ENCODE results near the gene ALOX15B. TPM values are rescaled to one million over a fixed set of nuclear protein-coding genes. Genes with fewer than 3 reads are reported as not detected.

The ALOX15B gene
- total and polyA plus RNA-seq, 7 experiments from 2014 or later, result 0.61 TPM; not detected in 6

GRCh38 chr17:8053600-8053999 lies 14.7 kb downstream of the ALOX15B start:
- Mint-ChIP-seq H3K9me3 (no peaks in the 10 kb centered on the region), H3K27ac (no peak overlapping the region), H3K27me3 (peaks cover 7 to 25% (median 12%) of the 10 kb centered on the region in 5 donors), H3K36me3 (no peaks in the 10 kb centered on the region), H3K4me1 (peaks cover 0 to 17% (median 6%) of the 10 kb centered on the region in 7 donors), H3K4me3 (no peak overlapping the region)
- ChIA-PET CTCF (no interaction called here), POLR2A (no interaction called here)
- no peaks in the 10 kb centered on the region for H3K4me1 ChIP-seq (ENCODE audit: control insufficient read depth in 2 of 2, insufficient read depth in 2 of 2, low read length in 2 of 2)
- no peak overlapping the region for H3K4me3 ChIP-seq (ENCODE audit: low read length)
- intact Hi-C loops (cut with micrococcal nuclease), result no loop called here
- DNase-seq, result no peak
- ATAC-seq, result no peak
- H3K27ac ChIP-seq (ENCODE audit: low read depth, low read length), result no peak overlapping the region
- H3K9me3 ChIP-seq (ENCODE audit: control insufficient read depth in 2 of 3, low read length in 3 of 3), result no peaks in the 10 kb centered on the region
- no peaks in the 10 kb centered on the region for H3K27me3 ChIP-seq (ENCODE audit: control insufficient read depth in 2 of 2, insufficient read depth in 2 of 2, low read length in 2 of 2)
- H3K36me3 ChIP-seq (ENCODE audit: control insufficient read depth in 2 of 3, insufficient read depth in 3 of 3, low read length in 3 of 3), result no peaks in the 10 kb centered on the region

- POLR2A ChIA-PET, result interaction anchor here (0.6 kb wide), 1 partner anchor 19 kb away, joined by 3 read pairs; no protein-coding TSS in a partner anchor
- no peak overlapping the region for H3K27ac ChIP-seq (ENCODE audit: low read depth, low read length)
- H3K4me3 Mint-ChIP-seq, result peak overlapping the region in 1 of 10 donors; percentile 29
Observed at GRCh38 chr17:8055851-8056231, 17.0 kb downstream of the ALOX15B start.

GRCh38 chr17:8056232-8056975 lies 17.5 kb downstream of the ALOX15B start:
- ATAC-seq (peak; percentile 77), DNase-seq (peak in 1 of 9 donors; percentile 43)
- Histone ChIP-seq H3K27me3 (ENCODE audit: control insufficient read depth in 2 of 2, insufficient read depth in 2 of 2, low read length in 2 of 2) (no peaks in the 10 kb centered on the region), H3K27ac (ENCODE audit: low read depth, low read length) (no peak overlapping the region), H3K36me3 (ENCODE audit: control insufficient read depth in 2 of 3, insufficient read depth in 3 of 3, low read length in 3 of 3) (no peaks in the 10 kb centered on the region), H3K9me3 (ENCODE audit: control insufficient read depth in 2 of 3, low read length in 3 of 3) (no peaks in the 10 kb centered on the region), H3K4me1 (ENCODE audit: control insufficient read depth in 2 of 2, insufficient read depth in 2 of 2, low read length in 2 of 2) (no peaks in the 10 kb centered on the region), H3K4me3 (ENCODE audit: low read length) (no peak overlapping the region)
- ChIA-PET CTCF (interaction anchor here (0.6 to 10.9 kb wide), 9 partner anchors 15 to 314 kb away, joined by 3 to 122 read pairs (median 7); no protein-coding TSS in a partner anchor), POLR2A (interaction anchor here (1.1 kb wide), 1 partner anchor 23 kb away, joined by 3 read pairs; no protein-coding TSS in a partner anchor)
- Mint-ChIP-seq H3K36me3 (no peaks in the 10 kb centered on the region), H3K27me3 (peaks cover 24 to 49% (median 31%) of the 10 kb centered on the region in 5 donors), H3K27ac (no peak overlapping the region), H3K4me3 (peak overlapping the region in 1 of 10 donors; percentile 29), H3K9me3 (no peaks in the 10 kb centered on the region), H3K4me1 (peaks cover 0 to 20% (median 6%) of the 10 kb centered on the region in 7 donors)
- intact Hi-C loops (cut with micrococcal nuclease), result loop anchor here (2.0 to 5.0 kb wide), 4 partner anchors 16 to 194 kb away; no protein-coding TSS in a partner anchor

More at GRCh38 chr17:8055851-8056231, 17.0 kb downstream of the ALOX15B start:
- Histone ChIP-seq H3K9me3 (ENCODE audit: control insufficient read depth in 2 of 3, low read length in 3 of 3) (no peaks in the 10 kb centered on the region), H3K36me3 (ENCODE audit: control insufficient read depth in 2 of 3, insufficient read depth in 3 of 3, low read length in 3 of 3) (no peaks in the 10 kb centered on the region), H3K27me3 (ENCODE audit: control insufficient read depth in 2 of 2, insufficient read depth in 2 of 2, low read length in 2 of 2) (no peaks in the 10 kb centered on the region), H3K4me1 (ENCODE audit: control insufficient read depth in 2 of 2, insufficient read depth in 2 of 2, low read length in 2 of 2) (no peaks in the 10 kb centered on the region), H3K4me3 (ENCODE audit: low read length) (no peak overlapping the region)
- Mint-ChIP-seq H3K27me3 (peaks cover 22 to 44% (median 26%) of the 10 kb centered on the region in 5 donors), H3K27ac (no peak overlapping the region), H3K9me3 (no peaks in the 10 kb centered on the region), H3K36me3 (no peaks in the 10 kb centered on the region), H3K4me1 (peaks cover 0 to 20% (median 6%) of the 10 kb centered on the region in 7 donors)
- intact Hi-C loops (cut with micrococcal nuclease), result loop anchor here (2.0 to 5.0 kb wide), 4 partner anchors 17 to 194 kb away; no protein-coding TSS in a partner anchor
- no peak for DNase-seq
- CTCF ChIA-PET, result interaction anchor here (0.6 to 10.9 kb wide), 4 partner anchors 14 to 313 kb away, joined by 3 to 122 read pairs (median 8); no protein-coding TSS in a partner anchor
- ATAC-seq, result no peak

- no peak overlapping the region for H3K27ac ChIP-seq (ENCODE audit: low read depth, low read length)
- peak overlapping the region in 1 of 9 donors; percentile 45 for H3K27ac Mint-ChIP-seq
- no peak overlapping the region for H3K4me3 Mint-ChIP-seq
- H3K27me3 ChIP-seq (ENCODE audit: control insufficient read depth in 2 of 2, insufficient read depth in 2 of 2, low read length in 2 of 2), result no peaks in the 10 kb centered on the region
- H3K4me1 Mint-ChIP-seq, result peaks cover 0 to 20% (median 6%) of the 10 kb centered on the region in 7 donors
- ATAC-seq (no peak), DNase-seq (no peak)
- H3K36me3 Mint-ChIP-seq, result no peaks in the 10 kb centered on the region
- ChIA-PET POLR2A (interaction anchor here (1.1 kb wide), 1 partner anchor 22 kb away, joined by 3 read pairs; no protein-coding TSS in a partner anchor), CTCF (interaction anchor here (0.6 to 10.9 kb wide), 12 partner anchors 8 to 430 kb away, joined by 3 to 122 read pairs (median 4); partner anchors contain the start of gene SAT2)
- peaks cover 28 to 56% (median 38%) of the 10 kb centered on the region in 5 donors for H3K27me3 Mint-ChIP-seq
- intact Hi-C loops (cut with micrococcal nuclease), result loop anchor here (1.0 to 5.0 kb wide), 8 partner anchors 16 to 314 kb away; no protein-coding TSS in a partner anchor
- H3K9me3 Mint-ChIP-seq, result no peaks in the 10 kb centered on the region
- H3K36me3 ChIP-seq (ENCODE audit: control insufficient read depth in 2 of 3, insufficient read depth in 3 of 3, low read length in 3 of 3), result no peaks in the 10 kb centered on the region
- no peak overlapping the region for H3K4me3 ChIP-seq (ENCODE audit: low read length)
- H3K9me3 ChIP-seq (ENCODE audit: control insufficient read depth in 2 of 3, low read length in 3 of 3), result no peaks in the 10 kb centered on the region
- H3K4me1 ChIP-seq (ENCODE audit: control insufficient read depth in 2 of 2, insufficient read depth in 2 of 2, low read length in 2 of 2), result no peaks in the 10 kb centered on the region
Observed at GRCh38 chr17:8056976-8057625, 18.2 kb downstream of the ALOX15B start.

GRCh38 chr17:8057691-8058114 lies 18.8 kb downstream of the ALOX15B start:
- ATAC-seq (peak; percentile 90), DNase-seq (peak in 7 of 9 donors; percentile 49 to 73 (median 64))
- no peaks in the 10 kb centered on the region for H3K36me3 Mint-ChIP-seq
- no peaks in the 10 kb centered on the region for H3K9me3 Mint-ChIP-seq
- CTCF ChIA-PET, result interaction anchor here (0.6 to 10.9 kb wide), 13 partner anchors 8 to 430 kb away, joined by 3 to 122 read pairs (median 4); partner anchors contain the start of gene SAT2
- H3K4me3 Mint-ChIP-seq, result no peak overlapping the region
- Histone ChIP-seq H3K36me3 (ENCODE audit: control insufficient read depth in 2 of 3, insufficient read depth in 3 of 3, low read length in 3 of 3) (no peaks in the 10 kb centered on the region), H3K4me3 (ENCODE audit: low read length) (no peak overlapping the region), H3K9me3 (ENCODE audit: control insufficient read depth in 2 of 3, low read length in 3 of 3) (no peaks in the 10 kb centered on the region), H3K27ac (ENCODE audit: low read depth, low read length) (no peak overlapping the region), H3K4me1 (ENCODE audit: control insufficient read depth in 2 of 2, insufficient read depth in 2 of 2, low read length in 2 of 2) (no peaks in the 10 kb centered on the region), H3K27me3 (ENCODE audit: control insufficient read depth in 2 of 2, insufficient read depth in 2 of 2, low read length in 2 of 2) (peaks cover 0 to 4% of the 10 kb centered on the region in 2 donors)
- H3K4me1 Mint-ChIP-seq, result peaks cover 0 to 20% (median 6%) of the 10 kb centered on the region in 7 donors
- no peak overlapping the region for H3K27ac Mint-ChIP-seq
- H3K27me3 Mint-ChIP-seq, result peaks cover 34 to 62% (median 44%) of the 10 kb centered on the region in 5 donors
- POLR2A ChIA-PET, result interaction anchor here (0.6 to 1.1 kb wide), 2 partner anchors 22 to 530 kb away, joined by 3 read pairs; no protein-coding TSS in a partner anchor
- intact Hi-C loops (cut with micrococcal nuclease), result loop anchor here (1.0 to 5.0 kb wide), 8 partner anchors 15 to 314 kb away; no protein-coding TSS in a partner anchor

- Histone ChIP-seq H3K9me3 (ENCODE audit: control insufficient read depth in 2 of 3, low read length in 3 of 3) (no peaks in the 10 kb centered on the region), H3K36me3 (ENCODE audit: control insufficient read depth in 2 of 3, insufficient read depth in 3 of 3, low read length in 3 of 3) (no peaks in the 10 kb centered on the region), H3K27me3 (ENCODE audit: control insufficient read depth in 2 of 2, insufficient read depth in 2 of 2, low read length in 2 of 2) (peaks cover 3 to 10% of the 10 kb centered on the region in 2 donors), H3K4me3 (ENCODE audit: low read length) (no peak overlapping the region), H3K4me1 (ENCODE audit: control insufficient read depth in 2 of 2, insufficient read depth in 2 of 2, low read length in 2 of 2) (no peaks in the 10 kb centered on the region), H3K27ac (ENCODE audit: low read depth, low read length) (no peak overlapping the region)
- H3K4me3 Mint-ChIP-seq, result no peak overlapping the region
- H3K36me3 Mint-ChIP-seq, result no peaks in the 10 kb centered on the region
- H3K9me3 Mint-ChIP-seq, result no peaks in the 10 kb centered on the region
- peaks cover 42 to 73% (median 54%) of the 10 kb centered on the region in 5 donors for H3K27me3 Mint-ChIP-seq
- DNase-seq (no peak), ATAC-seq (no peak)
- peaks cover 0 to 20% (median 6%) of the 10 kb centered on the region in 7 donors for H3K4me1 Mint-ChIP-seq
- CTCF ChIA-PET, result interaction anchor here (0.6 to 10.9 kb wide), 9 partner anchors 15 to 727 kb away, joined by 3 to 122 read pairs (median 5); partner anchors contain the start of gene NAA38
- intact Hi-C loops (cut with micrococcal nuclease), result loop anchor here (1.0 to 5.0 kb wide), 3 partner anchors 14 to 197 kb away; no protein-coding TSS in a partner anchor
- POLR2A ChIA-PET, result interaction anchor here (0.7 kb wide), 1 partner anchor 127 kb away, joined by 3 read pairs; no protein-coding TSS in a partner anchor
- no peak overlapping the region for H3K27ac Mint-ChIP-seq
Observed at GRCh38 chr17:8059131-8059530, 20.3 kb downstream of the ALOX15B start.
